Measurements from ENCODE around the gene SPO11. TPM values are rescaled to one million over a fixed set of nuclear protein-coding genes. Genes with fewer than 3 reads are reported as not detected.

SPO11 gene
- total RNA-seq, 4 donors from 2014 or later = not detected

DNA sequence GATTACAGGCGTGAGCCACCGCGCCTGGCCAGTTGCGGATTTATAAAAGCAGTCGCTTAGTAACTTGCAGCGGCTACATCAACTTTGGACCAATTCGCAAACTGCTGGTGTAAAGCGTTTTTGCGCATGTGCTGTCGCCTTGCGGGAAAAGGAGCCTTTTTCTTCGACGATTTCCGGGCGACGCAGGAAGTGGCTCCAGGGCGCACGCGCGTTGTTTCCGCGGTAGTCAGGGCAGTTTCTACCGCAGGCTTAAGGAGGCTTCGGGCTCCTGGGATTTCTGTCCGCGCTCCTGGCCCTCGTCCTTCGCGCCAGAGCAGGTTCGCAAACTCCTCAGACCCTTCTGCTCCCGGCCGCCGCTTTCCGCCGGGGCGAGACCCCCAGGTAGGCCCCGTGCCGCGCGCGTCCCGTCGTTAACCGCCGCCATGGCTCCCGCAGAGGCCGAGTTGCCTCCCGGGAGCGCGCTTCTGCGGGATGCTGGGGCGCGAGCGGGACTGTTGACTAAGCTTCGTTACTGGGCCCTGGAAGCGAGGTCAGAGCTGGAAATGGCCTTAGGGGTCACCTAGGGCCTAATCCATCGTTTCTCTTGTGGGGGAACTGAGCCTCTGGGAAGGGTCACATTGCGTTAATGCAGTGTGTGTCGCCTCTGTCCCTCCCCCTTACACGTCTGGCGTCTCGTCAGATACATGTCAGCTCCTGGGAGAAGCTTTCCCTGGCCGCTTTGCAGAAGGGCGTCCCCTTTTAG lies 21.6 kb downstream of the SPO11 start, which contains the start of gene RAE1:
TSS of gene RAE1 (plus strand) at position 214 of the 742 bp plus-strand sequence. CDS start 2,784 bp downstream, outside the sequence.
- Histone ChIP-seq H3K4me1 (peaks cover 0 to 9% of the 10 kb centered on the region in 2 donors), H3K4me3 (replicated peaks in 1 of 3) (peak within 1 kb of the TSS; percentile 65 to 95 (median 90)), H3K9me3 (no peaks in the 10 kb centered on the region), H3K27ac (peak within 1 kb of the TSS; percentile 77 to 82 (median 82)), H3K27me3 (no peaks in the 10 kb centered on the region), H3K36me3 (peaks cover 11 to 21% of the 10 kb centered on the region in 2 donors)
- intact Hi-C loops (cut with DNase I) = no loop called here
- DNase-seq = peak; percentile 90 to 92
- TF ChIP-seq, protein P1, sequence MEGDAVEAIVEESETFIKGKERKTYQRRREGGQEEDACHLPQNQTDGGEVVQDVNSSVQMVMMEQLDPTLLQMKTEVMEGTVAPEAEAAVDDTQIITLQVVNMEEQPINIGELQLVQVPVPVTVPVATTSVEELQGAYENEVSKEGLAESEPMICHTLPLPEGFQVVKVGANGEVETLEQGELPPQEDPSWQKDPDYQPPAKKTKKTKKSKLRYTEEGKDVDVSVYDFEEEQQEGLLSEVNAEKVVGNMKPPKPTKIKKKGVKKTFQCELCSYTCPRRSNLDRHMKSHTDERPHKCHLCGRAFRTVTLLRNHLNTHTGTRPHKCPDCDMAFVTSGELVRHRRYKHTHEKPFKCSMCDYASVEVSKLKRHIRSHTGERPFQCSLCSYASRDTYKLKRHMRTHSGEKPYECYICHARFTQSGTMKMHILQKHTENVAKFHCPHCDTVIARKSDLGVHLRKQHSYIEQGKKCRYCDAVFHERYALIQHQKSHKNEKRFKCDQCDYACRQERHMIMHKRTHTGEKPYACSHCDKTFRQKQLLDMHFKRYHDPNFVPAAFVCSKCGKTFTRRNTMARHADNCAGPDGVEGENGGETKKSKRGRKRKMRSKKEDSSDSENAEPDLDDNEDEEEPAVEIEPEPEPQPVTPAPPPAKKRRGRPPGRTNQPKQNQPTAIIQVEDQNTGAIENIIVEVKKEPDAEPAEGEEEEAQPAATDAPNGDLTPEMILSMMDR (IDR thresholded peaks at IDR 0.05) = no peak
- TF ChIP-seq POLR2A (IDR thresholded peaks at IDR 0.05) = peak in 1 of 2 donors; percentile 57
- 0 to 1% methylated on average over 20 to 30 of the region's 64 CpGs for WGBS, 2 donors

DNA sequence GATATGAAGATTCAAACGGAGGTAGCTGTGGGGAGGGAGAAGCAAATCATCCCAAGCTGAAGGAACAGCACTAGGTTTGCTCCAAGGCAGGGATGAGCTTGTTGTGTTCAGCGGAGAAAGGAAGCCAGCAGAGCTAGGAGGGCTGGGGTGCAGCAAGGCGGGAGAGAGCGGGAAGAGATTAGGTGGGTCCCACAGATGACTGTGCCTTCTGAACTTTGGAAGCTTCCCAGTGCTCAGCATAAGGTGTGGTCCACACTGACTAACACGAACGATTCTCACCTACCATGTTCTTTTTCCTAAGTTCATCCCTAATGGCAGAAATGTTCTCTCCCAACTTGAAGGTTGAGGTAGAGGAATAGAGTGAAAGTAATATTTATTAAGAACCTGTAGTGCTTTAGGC lies 22.7 kb downstream of the SPO11 start:
- Histone ChIP-seq H3K9me3 (no peaks in the 10 kb centered on the region), H3K27me3 (no peaks in the 10 kb centered on the region), H3K36me3 (peaks cover 19 to 27% of the 10 kb centered on the region in 2 donors), H3K4me1 (peaks cover 0 to 9% of the 10 kb centered on the region in 2 donors), H3K27ac (no peak overlapping the region), H3K4me3 (replicated peaks in 1 of 3) (no peak overlapping the region)
- intact Hi-C loops (cut with DNase I) = no loop called here
- no peak for TF ChIP-seq POLR2A (IDR thresholded peaks at IDR 0.05)
- TF ChIP-seq, protein P1 (IDR thresholded peaks at IDR 0.05) = no peak
- DNase-seq = no peak
- whole genome bisulfite sequencing, 2 donors = 78 to 81% methylated on average over 6 of the region's 6 CpGs

DNA sequence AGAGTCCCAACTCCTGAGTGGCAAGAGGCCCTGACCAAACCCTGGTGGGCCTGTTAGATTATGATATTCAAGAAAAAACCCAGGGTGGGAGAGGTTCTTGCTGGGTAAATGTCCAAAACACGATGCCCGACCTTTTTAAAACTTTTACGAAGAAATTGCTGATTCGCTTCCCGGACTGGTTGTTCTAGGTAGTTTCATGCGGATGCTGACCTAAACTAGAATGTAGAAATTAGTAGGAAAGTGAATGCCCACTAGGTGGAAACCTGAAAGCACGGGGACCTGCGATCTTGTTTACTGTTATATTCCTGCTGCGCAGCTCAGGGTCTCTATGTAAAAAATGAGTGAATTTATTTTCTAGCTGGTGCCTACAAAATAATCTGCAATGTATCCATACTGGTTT lies 23.7 kb downstream of the SPO11 start:
- Histone ChIP-seq H3K36me3 (peaks cover 19 to 27% of the 10 kb centered on the region in 2 donors), H3K4me3 (replicated peaks in 1 of 3) (no peak overlapping the region), H3K9me3 (no peaks in the 10 kb centered on the region), H3K27me3 (no peaks in the 10 kb centered on the region), H3K27ac (no peak overlapping the region), H3K4me1 (peaks cover 0 to 9% of the 10 kb centered on the region in 2 donors)
- 93 to 95% methylated on average over 9 of the region's 9 CpGs for WGBS, 2 donors
- no peak for DNase-seq
- TF ChIP-seq, protein P1 (IDR thresholded peaks at IDR 0.05) = no peak
- TF ChIP-seq POLR2A (IDR thresholded peaks at IDR 0.05) = no peak
- intact Hi-C loops (cut with DNase I) = no loop called here

DNA sequence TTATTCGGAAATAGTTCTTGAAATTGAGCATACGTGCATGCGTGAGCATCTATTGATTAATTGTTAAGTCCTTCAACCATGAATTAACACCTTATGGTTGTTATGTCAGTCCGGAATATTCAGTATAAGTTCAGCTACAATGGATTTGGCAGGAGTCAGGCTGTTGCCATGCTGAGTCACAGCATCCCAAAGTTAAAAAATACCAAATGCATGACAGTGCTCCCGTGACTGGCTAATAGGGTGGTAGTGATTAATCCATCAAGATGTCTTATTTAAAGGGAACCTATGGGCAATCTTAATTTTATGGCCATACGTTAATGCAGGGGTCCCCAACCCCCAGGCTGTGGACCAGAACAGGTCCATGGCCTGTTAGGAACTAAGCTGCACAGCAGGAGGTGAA lies 31.9 kb downstream of the SPO11 start:
- Histone ChIP-seq H3K4me1 (no peaks in the 10 kb centered on the region), H3K4me3 (replicated peaks in 1 of 3) (no peak overlapping the region), H3K9me3 (no peaks in the 10 kb centered on the region), H3K27ac (no peak overlapping the region), H3K27me3 (no peaks in the 10 kb centered on the region), H3K36me3 (peaks cover 22 to 31% of the 10 kb centered on the region in 2 donors)
- intact Hi-C loops (cut with DNase I) = no loop called here
- no peak for DNase-seq
- TF ChIP-seq, protein P1 (IDR thresholded peaks at IDR 0.05) = no peak
- no peak for TF ChIP-seq POLR2A (IDR thresholded peaks at IDR 0.05)
- WGBS, 2 donors = 91 to 96% methylated on average over 6 of the region's 6 CpGs

DNA sequence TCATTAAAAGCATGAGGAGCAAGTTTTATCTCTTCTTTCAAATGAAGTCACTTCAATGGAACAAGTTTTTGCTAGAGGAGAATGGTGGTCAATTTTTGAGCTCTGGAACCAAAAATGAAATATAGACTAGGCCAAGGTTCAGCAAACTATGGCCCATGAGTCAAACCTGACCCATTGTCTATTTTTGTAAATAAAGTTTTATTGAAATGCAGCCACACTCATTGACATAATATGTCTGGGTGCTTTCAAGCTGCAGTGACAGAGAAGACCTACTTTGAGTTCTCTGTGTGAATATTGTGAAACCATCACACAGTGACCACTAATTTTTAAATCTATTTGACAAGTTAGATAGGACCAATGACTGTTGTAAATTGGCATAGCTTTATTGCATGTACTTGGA lies 34.8 kb downstream of the SPO11 start:
- TF ChIP-seq POLR2A (IDR thresholded peaks at IDR 0.05) = no peak
- TF ChIP-seq, protein P1 (IDR thresholded peaks at IDR 0.05) = no peak
- Histone ChIP-seq H3K4me1 (no peaks in the 10 kb centered on the region), H3K9me3 (no peaks in the 10 kb centered on the region), H3K27ac (no peak overlapping the region), H3K27me3 (no peaks in the 10 kb centered on the region), H3K4me3 (replicated peaks in 1 of 3) (no peak overlapping the region), H3K36me3 (peaks cover 47 to 55% of the 10 kb centered on the region in 2 donors)
- no peak for DNase-seq
- intact Hi-C loops (cut with DNase I) = no loop called here
